SK-N-SH (cell line): ENCODE results near the gene KNSTRN. TPM values are rescaled to one million over a fixed set of nuclear protein-coding genes. Genes with fewer than 3 reads are reported as not detected.

Experiments used
- CTCF ChIA-PET: fragments of 300-600, 350-600 bp; formaldehyde crosslinking; extraction: SDS; loops from one replicate; lab custom pipeline; 2021; lab: Yijun Ruan, JAX
- POLR2A ChIA-PET: fragments of 350-600 bp; sonication (Branson Sonifier 250); formaldehyde crosslinking; extraction: SDS; loops from one replicate; lab custom pipeline; 2020; ENCODE audit warnings: antibody characterized with exemption, inconsistent platforms; lab: Yijun Ruan, JAX
- DNase-seq: peaks from one replicate; pipeline ENCODE4 v3.0.0; 2012
- H2AFZ ChIP-seq: fragments of 200-600 bp; sonication (generic); 2 replicates; pipeline ENCODE4 v1.8.1; 2016; ENCODE audit warnings: antibody characterized with exemption, mild to moderate bottlenecking, low read depth
- H3F3A ChIP-seq: fragments of 200-600 bp; sonication (generic); replicated peaks from 2 replicates; pipeline ENCODE3; 2016; ENCODE audit warnings: antibody characterized with exemption, mild to moderate bottlenecking; ENCODE audit not compliant: insufficient read depth
- H3K27ac ChIP-seq, 2 experiments: fragments of 200-500 bp in 1 of 2; fragments of 200-600 bp in 1 of 2; sonication (Bioruptor generic) in 1 of 2; sonication (generic), shearing (Covaris generic) in 1 of 2; 2 replicates each; pipeline versions ENCODE4 v1.5.1 to v1.6.1; 2014 to 2016; ENCODE audit warnings: low read depth in 2 of 2, inconsistent platforms in 1 of 2, low read length in 1 of 2, mild to moderate bottlenecking in 1 of 2, mixed read lengths in 1 of 2
- H3K27me3 ChIP-seq: fragments of 200-600 bp; sonication (generic), shearing (Covaris generic); 2 replicates; pipeline ENCODE4 v1.6.1; 2016; ENCODE audit warnings: mixed run types; ENCODE audit not compliant: insufficient read depth
- H3K36me3 ChIP-seq, 2 experiments: fragments of 200-500 bp in 1 of 2; fragments of 200-600 bp in 1 of 2; sonication (Bioruptor generic) in 1 of 2; sonication (generic) in 1 of 2; replicated peaks in 1 of 2; 2 replicates each; pipeline versions ENCODE3 to v1.5.1; 2014 to 2016; ENCODE audit warnings: low read length in 1 of 2, mild to moderate bottlenecking in 1 of 2; ENCODE audit not compliant: insufficient read depth in 2 of 2, control insufficient read depth in 1 of 2
- H3K4me1 ChIP-seq, 2 experiments: fragments of 200-500 bp in 1 of 2; fragments of 200-600 bp in 1 of 2; sonication (Bioruptor generic) in 1 of 2; sonication (generic), shearing (Covaris generic) in 1 of 2; 2 replicates each; pipeline versions ENCODE4 v1.5.1 to v1.6.1; 2014 to 2016; ENCODE audit warnings: low read depth in 1 of 2, low read length in 1 of 2, mixed run types in 1 of 2; ENCODE audit not compliant: insufficient read depth in 2 of 2, control insufficient read depth in 1 of 2
- H3K4me2 ChIP-seq: fragments of 200-600 bp; sonication (generic), shearing (Covaris generic); 2 replicates; pipeline ENCODE4 v1.6.1; 2017; ENCODE audit warnings: mixed run types
- H3K4me3 ChIP-seq, 2 experiments: fragments of 200-500 bp in 1 of 2; fragments of 200-600 bp in 1 of 2; sonication (Bioruptor generic) in 1 of 2; sonication (generic), shearing (Covaris generic) in 1 of 2; 2 replicates each; pipeline versions ENCODE4 v1.5.1 to v1.8.1; 2014 to 2016; ENCODE audit warnings: low read depth in 2 of 2, inconsistent platforms in 1 of 2, low read length in 1 of 2, mild to moderate bottlenecking in 1 of 2, mixed read lengths in 1 of 2, moderate library complexity in 1 of 2
- H3K79me2 ChIP-seq: fragments of 200-600 bp; sonication (generic); 2 replicates; pipeline ENCODE4 v1.8.1; 2017; ENCODE audit warnings: mild to moderate bottlenecking; ENCODE audit not compliant: insufficient read depth
- H3K9ac ChIP-seq: fragments of 200-600 bp; sonication (generic); 2 replicates; pipeline ENCODE4 v1.6.1; 2017; ENCODE audit warnings: mixed run types
- H3K9me2 ChIP-seq: fragments of 200-600 bp; sonication (generic); 2 replicates; pipeline ENCODE4 v1.6.1; 2017; ENCODE audit warnings: mixed run types
- H3K9me3 ChIP-seq: fragments of 200-600 bp; sonication (generic); 2 replicates; pipeline ENCODE4 v1.6.1; 2017; ENCODE audit warnings: mixed run types, mild to moderate bottlenecking, moderate library complexity
- H4K20me1 ChIP-seq: fragments of 200-600 bp; sonication (generic); 2 replicates; pipeline ENCODE4 v1.6.1; 2017; ENCODE audit warnings: mild to moderate bottlenecking, mixed run types; ENCODE audit not compliant: insufficient read depth
- FOSL2 ChIP-seq: IDR thresholded peaks from 2 replicates; pipeline ENCODE4 v1.4.0; 2012; ENCODE audit warnings: low read depth, mild to moderate bottlenecking, moderate library complexity, borderline replicate concordance
- GATA2 ChIP-seq: sonication (generic); formaldehyde crosslinking; IDR thresholded peaks from 2 replicates; pipeline ENCODE4 v1.5.0; 2020; ENCODE audit warnings: mild to moderate bottlenecking, missing genetic modification reagents
- MAX ChIP-seq: IDR thresholded peaks from 2 replicates; pipeline ENCODE4 v1.4.0; 2012; ENCODE audit warnings: low read depth
- MEF2A ChIP-seq: IDR thresholded peaks from 2 replicates; pipeline ENCODE4 v1.4.0; 2012; ENCODE audit warnings: low read depth, borderline replicate concordance
- MXI1 ChIP-seq: IDR thresholded peaks from 2 replicates; pipeline ENCODE4 v1.6.1; 2012; ENCODE audit warnings: mild to moderate bottlenecking, low read depth, low read length, improper control_type of control experiment
- NFIC ChIP-seq: IDR thresholded peaks from 2 replicates; pipeline ENCODE4 v1.4.0; 2012; ENCODE audit warnings: borderline replicate concordance
- NRF1 ChIP-seq: IDR thresholded peaks from 2 replicates; pipeline ENCODE4 v1.6.1; 2012; ENCODE audit warnings: low read depth, mild to moderate bottlenecking, low read length
- PBX3 ChIP-seq: IDR thresholded peaks from 2 replicates; pipeline ENCODE4; 2012
- RCOR1 ChIP-seq: fragments of 150-350 bp; IDR thresholded peaks from 2 replicates; pipeline ENCODE4 v1.6.1; 2017; ENCODE audit warnings: antibody characterized with exemption, low read length
- REST ChIP-seq: IDR thresholded peaks from 2 replicates; pipeline ENCODE4 v1.6.1; 2012; ENCODE audit warnings: mild to moderate bottlenecking, low read depth, low read length, moderate library complexity
- RXRA ChIP-seq: IDR thresholded peaks from 2 replicates; pipeline ENCODE4 v1.4.0; 2012; ENCODE audit warnings: low read depth, mild to moderate bottlenecking, borderline replicate concordance
- TAF1 ChIP-seq: IDR thresholded peaks from 2 replicates; pipeline ENCODE4 v1.6.1; 2012; ENCODE audit warnings: low read depth, mild to moderate bottlenecking, low read length, moderate library complexity, borderline replicate concordance
- TCF12 ChIP-seq: IDR thresholded peaks from 2 replicates; pipeline ENCODE4 v1.4.0; 2012
- USF1 ChIP-seq: IDR thresholded peaks from 2 replicates; pipeline ENCODE4 v1.4.0; 2012; ENCODE audit warnings: low read depth, borderline replicate concordance
- USF2 ChIP-seq: fragments of 150-350 bp; IDR thresholded peaks from 2 replicates; pipeline ENCODE4 v1.6.1; 2017; ENCODE audit warnings: antibody characterized with exemption, low read length, low read depth, borderline replicate concordance
- YY1 ChIP-seq: IDR thresholded peaks from 2 replicates; pipeline ENCODE4 v1.4.0; 2012; ENCODE audit warnings: low read depth, mild to moderate bottlenecking
- whole genome bisulfite sequencing: methylation state at CpG from one replicate; pipeline ENCODE4 v1.1.6; 2017; ENCODE audit warnings: low lambda C conversion rate; 5-methylcytosine and 5-hydroxymethylcytosine counted together
- polyA plus RNA-seq, 3 experiments: library from polyadenylated mRNA; depleted of rRNA; stranded (reverse); fragments of >200 nt; gene quantifications; 2 replicates each; pipeline ENCODE4 v1.2.3, GENCODE V29; 2012

The KNSTRN gene
- polyA plus RNA-seq, 1 of the 3 experiments (the other 2 are of a cell fraction), result 25.5 TPM

- no peak overlapping the region for H3K27ac ChIP-seq
- no peak for DNase-seq
- no peaks in the 10 kb centered on the region for H3F3A ChIP-seq
- peaks cover 33 to 34% of the 10 kb centered on the region in 2 experiments for H3K36me3 ChIP-seq
- no peaks in the 10 kb centered on the region for H3K9me3 ChIP-seq
- H3K4me3 ChIP-seq, result no peak overlapping the region
- no peak for TF ChIP-seq REST
- no peak for TF ChIP-seq TAF1
- TF ChIP-seq RXRA, result no peak
- no peak for TF ChIP-seq GATA2 (CRISPR knock-in tag)
- TF ChIP-seq USF2, result no peak
- H3K27me3 ChIP-seq, result no peaks in the 10 kb centered on the region
- H3K4me2 ChIP-seq, result no peak overlapping the region
- ChIA-PET CTCF (interaction anchor here (1.2 to 2.7 kb wide), 3 partner anchors 42 to 112 kb away, joined by 3 to 10 read pairs (median 4); no protein-coding TSS in a partner anchor), POLR2A (no interaction called here)
- H2AFZ ChIP-seq, result no peak overlapping the region
- 98% methylated on average over 3 of the region's 3 CpGs for WGBS
- peaks cover 31% of the 10 kb centered on the region for H3K79me2 ChIP-seq
- H3K4me1 ChIP-seq, result peaks cover 7 to 9% of the 10 kb centered on the region in 2 experiments; a peak in 1 of 4 replicates
- H3K9me2 ChIP-seq, result no peaks in the 10 kb centered on the region
- H4K20me1 ChIP-seq, result no peaks in the 10 kb centered on the region
- H3K9ac ChIP-seq, result no peak overlapping the region
Observed at GRCh38 chr15:40386480-40386879, 4.0 kb downstream of the KNSTRN start.

- peaks cover 37 to 54% of the 10 kb centered on the region in 2 experiments for H3K36me3 ChIP-seq
- H3K27me3 ChIP-seq, result no peaks in the 10 kb centered on the region
- peaks cover 18% of the 10 kb centered on the region for H3K79me2 ChIP-seq
- no peak overlapping the region for H3K9ac ChIP-seq
- POLR2A ChIA-PET, result interaction anchor here (0.8 to 1.6 kb wide), 3 partner anchors 10 to 49 kb away, joined by 3 to 4 read pairs (median 3); partner anchors contain the start of gene IVD
- peaks cover 3% of the 10 kb centered on the region for H3F3A ChIP-seq
- H3K4me1 ChIP-seq, result peaks cover 3 to 6% of the 10 kb centered on the region in 2 experiments; a peak in 1 of 4 replicates
- CTCF ChIA-PET, result interaction anchor here (1.1 to 3.8 kb wide), 5 partner anchors 20 to 51 kb away, joined by 3 to 14 read pairs (median 9); no protein-coding TSS in a partner anchor
- no peak overlapping the region for H3K4me2 ChIP-seq
- no peak for DNase-seq
- no peaks in the 10 kb centered on the region for H4K20me1 ChIP-seq
- H3K27ac ChIP-seq, result no peak overlapping the region
- no peaks in the 10 kb centered on the region for H3K9me3 ChIP-seq
- TF ChIP-seq TAF1 (no peak), USF1 (no peak), FOSL2 (no peak), MEF2A (no peak), TCF12 (no peak), PBX3 (no peak), MAX (no peak), NRF1 (no peak), USF2 (no peak), YY1 (no peak), RCOR1 (no peak), MXI1 (no peak), NFIC (no peak)
- TF ChIP-seq, all 33 proteins: peak for 0
- H2AFZ ChIP-seq, result no peak overlapping the region
- no peak overlapping the region for H3K4me3 ChIP-seq
- WGBS, result 95% methylated on average over 13 of the region's 13 CpGs
- H3K9me2 ChIP-seq, result no peaks in the 10 kb centered on the region
Observed at GRCh38 chr15:40388941-40389823, 6.7 kb downstream of the KNSTRN start.
